CD14-positive monocyte (primary cell): ENCODE measurements around the gene EML3. TPM values are rescaled to one million over a fixed set of nuclear protein-coding genes. Genes with fewer than 3 reads are reported as not detected.

ENCODE experiments used
- DNase-seq, 3 donors: peaks; one replicate each; pipeline ENCODE4 v3.0.0-alpha.2; 2011 to 2022
- H2AFZ ChIP-seq: 2 replicates; pipeline ENCODE4 v1.6.0; 2012; ENCODE audit warnings: mild to moderate bottlenecking, low read depth, low read length, inconsistent platforms; ENCODE audit not compliant: insufficient read depth, poor library complexity, severe bottlenecking
- H3K27ac ChIP-seq, 2 donors: 1 replicate in 1 of 2; 2 replicates in 1 of 2; pipeline ENCODE4 v1.5.1; 2012 to 2013; ENCODE audit warnings: low read length in 2 of 2, control low read depth in 1 of 2, inconsistent platforms in 1 of 2, low read depth in 1 of 2, mild to moderate bottlenecking in 1 of 2
- H3K27me3 ChIP-seq, 2 donors: one replicate each; pipeline versions ENCODE4 v1.6.0 to v1.6.1; 2011 to 2013; ENCODE audit warnings: low read length in 2 of 2; ENCODE audit not compliant: control insufficient read depth in 2 of 2, insufficient read depth in 2 of 2
- H3K36me3 ChIP-seq, 2 donors: replicated peaks in 1 of 2; 1 replicate in 1 of 2; 2 replicates in 1 of 2; pipeline versions ENCODE4 v1.5.1 to v1.6.1; 2012 to 2013; ENCODE audit warnings: low read length in 2 of 2, control low read depth in 1 of 2, inconsistent platforms in 1 of 2, mild to moderate bottlenecking in 1 of 2; ENCODE audit not compliant: insufficient read depth in 2 of 2, control insufficient read depth in 1 of 2
- H3K4me1 ChIP-seq, 2 donors: 1 replicate in 1 of 2; 2 replicates in 1 of 2; pipeline versions ENCODE4 v1.5.1 to v1.6.1; 2012 to 2013; ENCODE audit warnings: low read length in 2 of 2, control low read depth in 1 of 2, inconsistent platforms in 1 of 2, mild to moderate bottlenecking in 1 of 2, moderate library complexity in 1 of 2; ENCODE audit not compliant: insufficient read depth in 2 of 2, control insufficient read depth in 1 of 2
- H3K4me2 ChIP-seq: replicated peaks from 2 replicates; pipeline ENCODE3; 2012; ENCODE audit warnings: low read length, moderate library complexity, mild to moderate bottlenecking; ENCODE audit not compliant: poor library complexity, severe bottlenecking; ENCODE audit errors: extremely low read depth
- H3K4me3 ChIP-seq, 3 experiments: fragments of 200-600 bp in 1 of 3; sonication (generic) in 1 of 3; replicated peaks in 1 of 3; 1 replicate in 2 of 3; 2 replicates in 1 of 3; pipeline ENCODE4 v1.5.1; 2011 to 2013; ENCODE audit warnings: low read length in 3 of 3, mild to moderate bottlenecking in 3 of 3, control low read depth in 2 of 3, low read depth in 2 of 3, inconsistent platforms in 1 of 3, moderate library complexity in 1 of 3
- H3K79me2 ChIP-seq: 2 replicates; pipeline ENCODE4 v1.6.0; 2012; ENCODE audit warnings: mild to moderate bottlenecking, control low read depth, inconsistent platforms, low read length, moderate library complexity; ENCODE audit not compliant: insufficient read depth
- H3K9ac ChIP-seq: 2 replicates; pipeline ENCODE4 v1.6.0; 2017; ENCODE audit warnings: low read length, mild to moderate bottlenecking; ENCODE audit not compliant: insufficient read depth, poor library complexity, severe bottlenecking
- H3K9me3 ChIP-seq, 2 donors: replicated peaks in 1 of 2; 1 replicate in 1 of 2; 2 replicates in 1 of 2; pipeline versions ENCODE4 v1.5.1 to v1.6.1; 2012 to 2013; ENCODE audit warnings: low read length in 2 of 2, control low read depth in 1 of 2; ENCODE audit not compliant: control insufficient read depth in 1 of 2, insufficient read depth in 1 of 2
- H4K20me1 ChIP-seq: 2 replicates; pipeline ENCODE4 v1.6.0; 2012; ENCODE audit warnings: mild to moderate bottlenecking, low read length, control low read depth, moderate library complexity; ENCODE audit not compliant: insufficient read depth
- H3K27ac Mint-ChIP-seq, 7 donors: one replicate each; pipeline ENCODE4 v1.8.0; 2020; ENCODE audit warnings: mild to moderate bottlenecking in 7 of 7, mixed read lengths in 7 of 7, moderate library complexity in 6 of 7, inconsistent platforms in 2 of 7
- H3K27me3 Mint-ChIP-seq, 3 donors: one replicate each; pipeline ENCODE4 v1.8.0; 2021 to 2022; ENCODE audit warnings: low read depth in 3 of 3, mild to moderate bottlenecking in 3 of 3, mixed read lengths in 3 of 3, moderate library complexity in 3 of 3, inconsistent platforms in 1 of 3
- H3K36me3 Mint-ChIP-seq, 2 donors: one replicate each; pipeline ENCODE4 v1.8.0; 2020; ENCODE audit warnings: mixed read lengths in 2 of 2, inconsistent platforms in 1 of 2, mild to moderate bottlenecking in 1 of 2
- H3K4me1 Mint-ChIP-seq: one replicate; pipeline ENCODE4 v1.8.0; 2020; ENCODE audit warnings: mild to moderate bottlenecking, mixed read lengths
- H3K4me3 Mint-ChIP-seq, 2 donors: one replicate each; pipeline ENCODE4 v1.8.0; 2020; ENCODE audit warnings: mild to moderate bottlenecking in 2 of 2, mixed read lengths in 2 of 2, moderate library complexity in 1 of 2
- H3K9me3 Mint-ChIP-seq, 7 donors: one replicate each; pipeline ENCODE4 v1.8.0; 2020 to 2022; ENCODE audit warnings: mixed read lengths in 7 of 7, mild to moderate bottlenecking in 6 of 7, moderate library complexity in 6 of 7, inconsistent platforms in 2 of 7
- CTCF ChIP-seq: fragments of 200-600 bp; IDR thresholded peaks from one replicate; pipeline ENCODE4 v1.8.0; 2022; ENCODE audit warnings: antibody characterized with exemption, mild to moderate bottlenecking
- WGBS: methylation state at CpG from one replicate; pipeline ENCODE4 v1.1.5; 2013; ENCODE audit warnings: missing lambda C conversion rate; ENCODE audit not compliant: insufficient coverage; 5-methylcytosine and 5-hydroxymethylcytosine counted together
- intact Hi-C, 2 donors: fragments of 100-400 bp; cut with micrococcal nuclease; formaldehyde crosslinking; loops; one replicate each; pipeline versions ENCODE4 v1.15.0 to v1.15.1; 2023
- polyA plus RNA-seq, 3 donors: library from polyadenylated mRNA; depleted of rRNA in 1 of 3; unstranded in 2 of 3; stranded (reverse) in 1 of 3; fragments of 300-500 nt in 2 of 3; fragments of >200 nt in 1 of 3; fragmentation: Illumina TruSeq in 2 of 3; gene quantifications; 1 replicate in 2 of 3; 2 replicates in 1 of 3; pipeline ENCODE4 v1.2.3, GENCODE V29; 2012 to 2021

EML3 gene
- polyA plus RNA-seq, 3 donors, result 7.2 to 131 (median 10.6) TPM

- Mint-ChIP-seq H3K27me3 (peaks cover 0 to 2% (median 0%) of the 10 kb centered on the region in 3 donors), H3K4me3 (peak within 1 kb of the TSS; percentile 95 to 99), H3K9me3 (peaks cover 0 to 2% (median 0%) of the 10 kb centered on the region in 7 donors), H3K36me3 (peaks cover 54 to 72% of the 10 kb centered on the region in 2 donors), H3K4me1 (peaks cover 44% of the 10 kb centered on the region), H3K27ac (peak within 1 kb of the TSS; percentile 90 to 96 (median 94))
- peak within 1 kb of the TSS; percentile 99 for H2AFZ ChIP-seq
- peaks cover 70% of the 10 kb centered on the region for H3K79me2 ChIP-seq
- no peaks in the 10 kb centered on the region for H3K27me3 ChIP-seq
- H3K4me3 ChIP-seq, result peak within 1 kb of the TSS; percentile 68 to 100 (median 91)
- H3K4me2 ChIP-seq, result peak within 1 kb of the TSS; percentile 89
- WGBS, result 0% methylated on average over 31 of the region's 46 CpGs
- peaks cover 41% of the 10 kb centered on the region for H4K20me1 ChIP-seq
- TF ChIP-seq CTCF, result no peak
- intact Hi-C loops, result loop anchor here (2.0 kb wide), 1 partner anchor 17 kb away; the partner anchor contains the start of gene TUT1 (in 2 of the 2)
- peaks cover 22 to 29% of the 10 kb centered on the region in 2 donors for H3K4me1 ChIP-seq
- H3K27ac ChIP-seq, result peak within 1 kb of the TSS; percentile 77 to 85
- H3K36me3 ChIP-seq, result peaks cover 58 to 70% of the 10 kb centered on the region in 2 donors
- peak within 1 kb of the TSS; percentile 85 for H3K9ac ChIP-seq
- DNase-seq, result peak; percentile 99
- no peaks in the 10 kb centered on the region for H3K9me3 ChIP-seq
Observed at GRCh38 chr11:62573592-62574362, 38.8 kb downstream of the EML3 start, which contains the start of gene EEF1G. Gene EEF1G (minus strand): TSS chr11:62573891. CDS start chr11:62573842, 49 bp downstream.

DNA sequence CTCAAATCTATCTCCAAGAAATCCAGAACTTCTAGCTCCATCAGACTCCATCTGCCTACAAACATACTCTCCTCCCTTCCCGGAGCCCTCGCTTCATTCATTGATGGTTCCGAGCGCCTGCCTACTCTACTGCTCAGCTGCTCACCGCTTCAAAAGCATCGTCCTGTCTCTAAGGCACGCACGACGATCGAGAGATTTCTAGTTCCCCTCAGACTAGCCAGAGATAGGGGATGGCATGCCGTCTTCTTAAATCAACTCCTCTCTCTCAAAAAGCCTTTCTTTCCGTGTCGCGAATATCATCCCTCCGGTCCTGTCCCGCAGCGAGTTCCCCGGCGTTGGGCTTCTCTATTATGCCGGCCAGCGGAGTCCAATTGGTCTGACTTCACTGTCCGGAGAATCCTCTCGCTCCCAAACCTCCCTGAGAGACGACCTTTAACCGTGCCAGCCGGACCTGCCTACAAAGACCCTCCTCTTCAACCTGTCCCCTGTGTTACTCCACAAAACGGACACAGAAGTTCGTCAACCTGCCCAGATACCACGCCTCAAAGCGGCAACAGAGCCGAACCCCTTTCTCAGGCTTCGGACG is 39.5 kb downstream of the EML3 start:
- WGBS, result under 1% methylated on average over 33 of the region's 33 CpGs
- peaks cover 44% of the 10 kb centered on the region for H3K4me1 Mint-ChIP-seq
- intact Hi-C loops, result no loop called here

More for the DNA sequence above, 39.5 kb downstream of the EML3 start:
- peak overlapping the region; percentile 85 for H3K9ac ChIP-seq
- no peaks in the 10 kb centered on the region for H3K27me3 ChIP-seq
- H3K4me2 ChIP-seq, result peak overlapping the region; percentile 89
- peaks cover 76% of the 10 kb centered on the region for H3K79me2 ChIP-seq
- no peaks in the 10 kb centered on the region for H3K9me3 ChIP-seq
- H3K4me1 ChIP-seq, result peaks cover 22 to 29% of the 10 kb centered on the region in 2 donors
- H3K4me3 ChIP-seq, result peak overlapping the region; percentile 54 to 100 (median 91)
- Mint-ChIP-seq H3K36me3 (peaks cover 51 to 70% of the 10 kb centered on the region in 2 donors), H3K4me3 (peak overlapping the region; percentile 95 to 99), H3K27me3 (peaks cover 0 to 2% (median 0%) of the 10 kb centered on the region in 3 donors), H3K27ac (peak overlapping the region; percentile 90 to 96 (median 94)), H3K9me3 (peaks cover 0 to 2% (median 0%) of the 10 kb centered on the region in 7 donors)
- peaks cover 55 to 69% of the 10 kb centered on the region in 2 donors for H3K36me3 ChIP-seq
- peak in 2 of 3 donors; percentile 15 to 25 for DNase-seq
- no peak for TF ChIP-seq CTCF
- H4K20me1 ChIP-seq, result peaks cover 42% of the 10 kb centered on the region
- H3K27ac ChIP-seq, result peak overlapping the region; percentile 77 to 83
- peak overlapping the region; percentile 99 for H2AFZ ChIP-seq
